BJ (cell line): ENCODE data around the gene WDR46. TPM values are rescaled to one million over a fixed set of nuclear protein-coding genes. Genes with fewer than 3 reads are reported as not detected.

Experiments used
- CTCF ChIA-PET: fragments of 350-600 bp; formaldehyde crosslinking; extraction: SDS; loops from one replicate; lab custom pipeline; 2021; ENCODE audit warnings: antibody characterized with exemption, inconsistent platforms; lab: Yijun Ruan, JAX
- POLR2A ChIA-PET: fragments of 300-600 bp; sonication (Branson Sonifier 250); formaldehyde crosslinking; extraction: SDS; loops from one replicate; lab custom pipeline; 2021; ENCODE audit warnings: antibody characterized with exemption; lab: Charles Lee
- DNase-seq: peaks from one replicate; pipeline ENCODE4 v3.0.0-alpha.2; 2011; ENCODE audit warnings: low read depth
- H3K27me3 ChIP-seq: 2 replicates; pipeline ENCODE4 v1.6.0; 2011; ENCODE audit warnings: low read length; ENCODE audit not compliant: control insufficient read depth, insufficient read depth
- H3K36me3 ChIP-seq: 2 replicates; pipeline ENCODE4 v1.5.1; 2011; ENCODE audit warnings: low read length; ENCODE audit not compliant: control insufficient read depth, insufficient read depth
- H3K4me3 ChIP-seq: 2 replicates; pipeline ENCODE4 v1.5.1; 2011; ENCODE audit warnings: low read depth, mild to moderate bottlenecking, control low read depth, low read length
- CTCF ChIP-seq: IDR thresholded peaks from 2 replicates; pipeline ENCODE4 v1.5.1; 2011; ENCODE audit warnings: low read depth, mild to moderate bottlenecking, control low read depth, inconsistent platforms, low read length, moderate library complexity; ENCODE audit not compliant: insufficient read depth
- polyA plus RNA-seq: library from polyadenylated mRNA; depleted of rRNA; stranded (reverse); fragments of >200 nt; gene quantifications from 2 replicates; pipeline ENCODE4 v1.2.3, GENCODE V29; 2011

Gene WDR46
- polyA plus RNA-seq, 1 experiment: 78.9 TPM

GRCh38 chr6:33329058-33329457 lies 40.0 kb upstream of the WDR46 start:
- ChIA-PET CTCF (no interaction called here), POLR2A (no interaction called here)
- H3K36me3 ChIP-seq: no peaks in the 10 kb centered on the region
- no peak for TF ChIP-seq CTCF
- H3K27me3 ChIP-seq: peaks cover 3% of the 10 kb centered on the region; the same call in 1 of the 2 replicates
- H3K4me3 ChIP-seq: no peak overlapping the region
- DNase-seq: no peak

DNA sequence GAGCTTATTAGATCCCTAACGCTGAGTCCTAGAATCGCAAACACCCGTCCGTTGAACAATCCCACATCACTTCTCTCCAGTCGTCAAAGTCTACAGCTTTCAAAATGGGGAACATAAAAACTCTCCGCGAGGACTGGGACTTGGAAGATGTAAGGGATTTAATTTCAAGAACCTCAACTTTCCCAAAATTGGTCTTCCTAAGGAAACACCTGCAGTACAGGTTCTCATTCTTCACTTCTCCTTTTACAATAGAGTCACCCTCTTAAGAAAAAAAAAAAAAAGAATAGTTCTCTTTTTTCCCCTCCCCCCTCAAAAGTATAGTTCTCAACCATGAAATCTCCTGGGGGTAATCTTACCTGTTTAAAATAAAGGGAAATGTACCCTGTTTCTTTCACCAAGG lies 35.1 kb upstream of the WDR46 start:
- Histone ChIP-seq H3K4me3 (no peak overlapping the region), H3K36me3 (peaks cover 12% of the 10 kb centered on the region), H3K27me3 (peaks cover 3% of the 10 kb centered on the region; the same call in 1 of the 2 replicates)
- TF ChIP-seq CTCF: no peak
- no peak for DNase-seq
- ChIA-PET POLR2A (no interaction called here), CTCF (interaction anchor here (1.1 kb wide), 1 partner anchor 15 kb away, joined by 3 read pairs; no protein-coding TSS in a partner anchor)

- H3K36me3 ChIP-seq: peaks cover 18% of the 10 kb centered on the region
- H3K4me3 ChIP-seq: peak overlapping the region; percentile 62
- no peak for DNase-seq
- TF ChIP-seq CTCF: no peak
- POLR2A ChIA-PET: no interaction called here
- H3K27me3 ChIP-seq: no peaks in the 10 kb centered on the region
- CTCF ChIA-PET: no interaction called here
Measured at GRCh38 chr6:33323623-33323948, 34.5 kb upstream of the WDR46 start.

DNA sequence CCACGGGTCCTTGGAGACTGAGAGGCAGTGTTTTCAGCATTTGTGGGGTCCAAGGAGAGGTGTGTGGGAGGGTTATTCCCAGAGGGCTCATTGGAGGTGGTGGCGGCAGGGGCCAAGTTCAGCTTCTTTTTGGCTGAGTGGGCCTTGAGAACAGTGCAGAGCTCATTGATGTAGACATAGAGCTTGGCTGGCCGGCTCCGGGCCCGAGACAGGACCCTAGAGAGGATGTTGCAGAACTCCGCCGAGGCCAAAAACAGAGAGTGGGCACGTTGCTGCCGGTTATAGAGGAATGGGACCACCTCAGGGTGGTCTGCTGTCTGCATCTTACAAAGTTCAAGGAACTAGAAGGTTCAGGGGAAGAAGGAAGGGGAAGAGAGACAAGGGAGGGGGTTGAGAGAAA lies 32.2 kb upstream of the WDR46 start:
- POLR2A ChIA-PET: interaction anchor here (0.6 kb wide), 1 partner anchor 138 kb away, joined by 5 read pairs; no protein-coding TSS in a partner anchor
- H3K4me3 ChIP-seq: peak overlapping the region; percentile 62; the same call in 1 of the 2 replicates
- no peak for TF ChIP-seq CTCF
- CTCF ChIA-PET: interaction anchor here (0.8 to 1.2 kb wide), 3 partner anchors 63 to 103 kb away, joined by 3 read pairs; no protein-coding TSS in a partner anchor
- H3K27me3 ChIP-seq: no peaks in the 10 kb centered on the region
- DNase-seq: no peak
- H3K36me3 ChIP-seq: peaks cover 19% of the 10 kb centered on the region

DNA sequence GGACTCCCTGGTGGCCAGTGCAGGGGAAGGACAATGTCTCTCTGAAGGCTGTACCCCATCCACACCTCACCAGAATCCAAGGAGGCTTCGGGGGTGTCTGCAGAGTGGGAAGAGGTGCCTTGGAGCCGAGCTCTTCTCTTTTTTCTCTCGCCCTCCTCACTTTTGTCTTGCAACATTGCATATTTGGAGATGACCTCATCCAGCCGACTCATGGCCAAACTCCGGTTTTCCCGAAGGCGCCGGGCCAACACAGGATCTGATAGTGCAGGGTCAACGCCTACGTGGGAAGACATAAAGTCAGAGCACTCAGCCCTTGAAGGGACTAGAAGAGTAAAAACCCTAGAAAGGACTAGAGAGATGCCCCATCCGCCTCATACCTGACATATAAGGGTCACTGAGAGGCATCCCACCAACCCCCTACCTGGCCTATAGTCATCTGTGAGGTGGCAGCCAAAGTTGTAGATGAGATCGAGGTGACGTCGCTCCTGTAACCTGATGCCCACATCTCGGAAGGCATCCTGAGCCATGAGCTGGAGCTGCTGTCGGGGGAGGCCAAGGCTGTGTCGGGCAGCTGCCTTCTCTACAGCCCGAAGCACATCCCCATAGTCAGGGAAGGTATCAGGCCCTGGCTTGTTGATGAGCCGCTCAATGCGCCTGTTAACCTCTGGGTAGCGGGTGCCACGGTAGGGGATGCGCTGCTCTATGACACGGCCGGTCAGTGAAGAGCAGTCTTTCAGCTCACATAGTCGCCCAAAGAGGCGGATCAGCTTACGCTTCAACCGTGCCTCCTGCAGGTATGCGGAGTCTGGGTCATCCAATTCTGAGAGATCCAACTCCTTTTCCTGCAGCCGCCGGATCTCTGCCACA lies 31.5 kb upstream of the WDR46 start:
- POLR2A ChIA-PET: interaction anchor here (0.6 kb wide), 1 partner anchor 450 kb away, joined by 3 read pairs; no protein-coding TSS in a partner anchor
- TF ChIP-seq CTCF: no peak
- CTCF ChIA-PET: interaction anchor here (0.8 to 1.2 kb wide), 3 partner anchors 62 to 103 kb away, joined by 3 read pairs; no protein-coding TSS in a partner anchor

More for the DNA sequence above, 31.5 kb upstream of the WDR46 start:
- H3K27me3 ChIP-seq: no peaks in the 10 kb centered on the region
- peak overlapping the region; percentile 22 for H3K4me3 ChIP-seq
- DNase-seq: peak; percentile 71
- peaks cover 21% of the 10 kb centered on the region for H3K36me3 ChIP-seq
